KMS-11 (cell line): Measurements from ENCODE around the gene NEURL1.

ENCODE experiments used
- H2AFZ ChIP-seq: fragments of 200-600 bp; sonication (generic); 2 replicates; pipeline ENCODE4 v1.6.1; 2016; ENCODE audit warnings: antibody characterized with exemption, mixed run types, low read depth
- H3K27ac ChIP-seq: fragments of 200-600 bp; sonication (generic); 2 replicates; pipeline ENCODE4 v1.6.1; 2016; ENCODE audit warnings: mild to moderate bottlenecking, mixed run types
- H3K27me3 ChIP-seq: fragments of 200-600 bp; sonication (generic); 2 replicates; pipeline ENCODE4 v1.6.1; 2017; ENCODE audit warnings: mild to moderate bottlenecking, low read depth, mixed run types, moderate library complexity; ENCODE audit not compliant: insufficient read depth
- H3K36me3 ChIP-seq: fragments of 200-600 bp; sonication (generic); 2 replicates; pipeline ENCODE4 v1.6.1; 2017; ENCODE audit warnings: mild to moderate bottlenecking, mixed run types; ENCODE audit not compliant: insufficient read depth
- H3K4me1 ChIP-seq: fragments of 200-600 bp; sonication (generic); 2 replicates; pipeline ENCODE4 v1.6.1; 2016; ENCODE audit warnings: mild to moderate bottlenecking, low read depth, mixed run types; ENCODE audit not compliant: poor library complexity, severe bottlenecking
- H3K4me2 ChIP-seq: fragments of 200-600 bp; sonication (generic); 2 replicates; pipeline ENCODE4 v1.7.0; 2016; ENCODE audit warnings: mild to moderate bottlenecking, mixed run types
- H3K4me3 ChIP-seq: fragments of 200-600 bp; sonication (generic); IDR thresholded peaks from 2 replicates; pipeline ENCODE4 v1.6.1; 2017; ENCODE audit warnings: low read depth, low read length, mixed read lengths; ENCODE audit not compliant: insufficient read depth
- H3K79me2 ChIP-seq: fragments of 200-600 bp; sonication (generic); 2 replicates; pipeline ENCODE4 v1.6.1; 2016; ENCODE audit warnings: low read depth, mixed run types; ENCODE audit not compliant: insufficient read depth
- H3K9ac ChIP-seq: fragments of 200-600 bp; sonication (generic); 2 replicates; pipeline ENCODE4 v1.6.1; 2016; ENCODE audit warnings: mild to moderate bottlenecking, mixed run types
- H4K20me1 ChIP-seq: fragments of 200-600 bp; sonication (generic); 2 replicates; pipeline ENCODE4 v1.6.1; 2016; ENCODE audit warnings: mild to moderate bottlenecking, mixed run types; ENCODE audit not compliant: insufficient read depth
- CTCF ChIP-seq: fragments of 200-600 bp; sonication (generic); conservative IDR thresholded peaks from 2 replicates; pipeline ENCODE4 v1.6.1; 2017; ENCODE audit warnings: low read depth, mild to moderate bottlenecking, antibody characterized with exemption, low read length, moderate library complexity, mixed read lengths

NEURL1 gene

GRCh38 chr10:103548006-103548405, 54.5 kb downstream of the NEURL1 start:
- H3K4me1 ChIP-seq: peaks cover 24% of the 10 kb centered on the region
- no peak for TF ChIP-seq CTCF
- H3K27ac ChIP-seq: no peak overlapping the region
- no peak overlapping the region for H3K9ac ChIP-seq
- no peak overlapping the region for H3K4me2 ChIP-seq
- H3K4me3 ChIP-seq: no peak overlapping the region
- no peaks in the 10 kb centered on the region for H3K27me3 ChIP-seq
- H4K20me1 ChIP-seq: no peaks in the 10 kb centered on the region
- H3K79me2 ChIP-seq: no peaks in the 10 kb centered on the region
- H3K36me3 ChIP-seq: no peaks in the 10 kb centered on the region
- no peak overlapping the region for H2AFZ ChIP-seq

- TF ChIP-seq CTCF: no peak
- H3K27ac ChIP-seq: no peak overlapping the region
- H3K4me1 ChIP-seq: peaks cover 19% of the 10 kb centered on the region
- no peak overlapping the region for H3K4me3 ChIP-seq
- H3K4me2 ChIP-seq: no peak overlapping the region
- H2AFZ ChIP-seq: no peak overlapping the region
- H3K79me2 ChIP-seq: no peaks in the 10 kb centered on the region
- no peaks in the 10 kb centered on the region for H3K27me3 ChIP-seq
- no peak overlapping the region for H3K9ac ChIP-seq
- no peaks in the 10 kb centered on the region for H3K36me3 ChIP-seq
- no peaks in the 10 kb centered on the region for H4K20me1 ChIP-seq
Observed at GRCh38 chr10:103548581-103549348, 55.3 kb downstream of the NEURL1 start.

- Histone ChIP-seq H4K20me1 (no peaks in the 10 kb centered on the region), H3K36me3 (no peaks in the 10 kb centered on the region), H3K9ac (no peak overlapping the region), H3K27ac (no peak overlapping the region), H3K27me3 (no peaks in the 10 kb centered on the region; the same call in 1 of the 2 replicates), H3K4me2 (no peak overlapping the region), H2AFZ (no peak overlapping the region), H3K79me2 (no peaks in the 10 kb centered on the region), H3K4me1 (peaks cover 19% of the 10 kb centered on the region), H3K4me3 (no peak overlapping the region)
- no peak for TF ChIP-seq CTCF
Observed at GRCh38 chr10:103549349-103549685, 55.8 kb downstream of the NEURL1 start.

- no peaks in the 10 kb centered on the region for H3K79me2 ChIP-seq
- H4K20me1 ChIP-seq: no peaks in the 10 kb centered on the region
- H3K27me3 ChIP-seq: peaks cover 3% of the 10 kb centered on the region; the same call in 1 of the 2 replicates
- no peak overlapping the region for H2AFZ ChIP-seq
- H3K36me3 ChIP-seq: no peaks in the 10 kb centered on the region
- H3K4me1 ChIP-seq: peaks cover 15% of the 10 kb centered on the region
- no peak overlapping the region for H3K4me2 ChIP-seq
- H3K4me3 ChIP-seq: no peak overlapping the region
- no peak overlapping the region for H3K9ac ChIP-seq
- no peak overlapping the region for H3K27ac ChIP-seq
- TF ChIP-seq CTCF: no peak
Observed at GRCh38 chr10:103550229-103550628, 56.7 kb downstream of the NEURL1 start.
